ENCODE results near the gene ZNF516. TPM values are rescaled to one million over a fixed set of nuclear protein-coding genes. Genes with fewer than 3 reads are reported as not detected.

ZNF516 gene
- total RNA-seq, 1 donor from 2014 or later, result 75.6 TPM

DNA sequence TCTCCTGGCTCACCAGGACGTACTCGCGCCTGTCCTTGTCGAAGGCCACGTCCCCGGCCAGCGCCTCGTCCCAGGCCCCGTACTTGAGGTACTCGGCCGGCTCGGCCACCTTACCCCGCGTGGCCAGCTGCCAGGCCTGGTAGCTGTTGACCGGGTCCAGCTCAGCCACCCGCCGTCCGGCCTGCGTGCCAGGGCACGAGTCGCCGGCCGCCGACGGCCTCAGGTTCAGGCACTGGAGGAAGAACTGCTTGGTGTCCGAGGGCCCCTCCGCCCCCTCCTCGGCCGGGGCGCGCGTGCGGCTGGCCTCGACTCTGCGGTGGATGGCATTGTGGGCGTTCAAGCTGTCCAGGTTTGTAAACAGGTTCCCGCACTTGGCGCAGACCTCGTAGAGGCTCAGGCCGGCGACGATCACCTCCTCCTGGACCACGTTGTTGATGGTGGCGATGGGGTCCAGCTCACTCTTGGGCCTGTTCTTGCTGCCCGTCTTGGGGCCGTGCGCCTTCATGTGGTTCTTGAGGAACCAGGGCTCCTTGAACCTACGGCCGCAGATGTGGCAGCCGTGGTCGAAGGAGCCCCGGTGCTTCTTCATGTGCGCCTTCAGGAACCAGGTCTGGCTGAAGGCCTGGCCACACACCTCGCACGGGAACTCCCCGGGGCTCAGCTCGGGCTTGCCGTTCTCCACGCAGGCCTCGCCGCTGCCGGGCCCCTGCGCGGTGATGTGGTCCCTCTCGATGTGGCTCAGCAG, 53.2 kb downstream of the ZNF516 start:
- peak; percentile 41 for DNase-seq (ENCODE audit: low spot score)

DNA sequence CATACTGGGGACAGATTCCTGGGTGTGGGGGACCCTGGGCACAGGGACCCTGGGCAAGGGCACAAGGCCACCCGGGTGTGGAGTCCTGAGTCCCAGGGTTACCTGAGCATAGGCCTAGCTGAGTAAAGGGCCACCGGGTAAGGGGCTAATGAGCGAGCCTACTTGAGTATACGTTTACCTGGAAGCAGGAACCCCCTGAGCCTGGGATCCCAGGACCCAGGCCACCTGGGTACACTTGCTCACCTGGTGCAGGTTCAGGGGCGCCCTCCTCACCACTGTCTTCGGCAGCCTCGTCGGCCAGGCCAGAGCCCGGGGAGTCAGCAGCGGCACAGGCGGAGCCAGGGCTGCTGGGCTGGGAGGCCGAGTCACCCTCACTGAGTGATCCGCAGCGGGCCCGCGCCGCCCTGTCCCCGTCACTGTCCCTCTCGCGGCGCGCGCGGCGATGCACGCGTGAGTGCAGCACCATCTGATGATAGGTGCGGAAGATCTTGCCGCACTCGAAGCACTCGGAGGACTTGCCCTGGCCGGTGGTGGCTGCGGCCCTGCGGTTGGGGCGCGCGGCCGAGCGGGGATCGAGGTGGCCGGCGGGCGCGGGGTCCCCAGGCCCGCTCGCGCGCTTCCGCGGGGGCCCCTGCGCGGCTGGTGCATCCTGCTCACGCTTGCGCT, 53.9 kb downstream of the ZNF516 start:
- DNase-seq (ENCODE audit: low spot score), result peak; percentile 41

- no peak for DNase-seq (ENCODE audit: low spot score)
Observed at GRCh38 chr18:76437910-76438309, 57.1 kb downstream of the ZNF516 start.

GRCh38 chr18:76437011-76437410, 58.0 kb downstream of the ZNF516 start:
- no peak for DNase-seq (ENCODE audit: low spot score)

- DNase-seq (ENCODE audit: low spot score), result no peak
Observed at GRCh38 chr18:76436342-76436741, 58.7 kb downstream of the ZNF516 start.

DNA sequence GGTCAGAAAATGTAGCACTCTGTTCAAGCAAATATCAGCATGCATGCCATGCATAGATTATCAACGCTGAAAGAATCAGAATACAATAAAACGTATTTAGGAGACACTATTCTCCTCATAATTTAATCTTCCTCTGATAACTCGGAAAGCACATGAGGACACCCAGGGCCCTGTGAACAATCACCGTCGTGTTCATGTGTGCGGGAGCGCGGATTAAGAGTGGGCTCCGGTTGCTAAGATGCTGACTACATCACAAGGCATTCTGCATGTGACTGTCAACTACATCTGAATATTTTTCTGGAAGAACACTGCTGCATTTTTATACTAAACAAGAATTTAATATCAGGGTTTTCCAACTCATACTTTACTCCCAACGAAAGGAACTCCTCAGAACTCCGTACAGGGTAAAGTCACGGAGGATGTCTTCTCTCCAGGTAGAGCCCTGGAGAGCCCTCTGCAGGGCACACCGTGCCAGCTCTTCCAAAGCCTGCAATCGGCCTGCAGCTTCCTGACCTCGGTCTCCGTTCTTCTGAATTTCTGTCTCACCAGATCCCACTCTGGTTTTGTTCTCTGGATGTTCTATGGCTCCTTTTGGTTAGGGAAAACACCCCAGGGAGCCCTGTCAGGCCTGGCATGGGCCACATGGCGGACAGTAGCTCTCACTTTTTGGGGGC, 59.6 kb downstream of the ZNF516 start:
- no peak for DNase-seq (ENCODE audit: low spot score)

DNA sequence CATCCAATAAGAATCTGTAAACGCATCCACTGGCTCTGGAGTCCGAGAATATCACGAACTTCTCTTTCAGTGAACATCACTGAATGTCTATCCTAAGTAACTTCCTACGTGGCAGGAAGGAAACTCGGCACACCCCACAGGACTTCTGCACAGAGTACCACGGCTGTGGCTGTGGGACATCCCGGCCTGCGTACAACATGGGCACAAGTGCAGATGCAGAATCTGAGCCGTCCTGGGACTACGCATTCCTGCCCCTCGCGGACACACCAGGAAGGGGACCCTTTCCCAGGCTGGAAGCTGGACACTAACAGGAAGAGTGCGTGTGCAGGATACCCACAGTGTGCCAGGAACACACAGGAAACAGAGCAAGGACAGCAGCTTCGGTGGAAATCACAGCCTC, 60.6 kb downstream of the ZNF516 start:
- DNase-seq (ENCODE audit: low spot score), result no peak

DNA sequence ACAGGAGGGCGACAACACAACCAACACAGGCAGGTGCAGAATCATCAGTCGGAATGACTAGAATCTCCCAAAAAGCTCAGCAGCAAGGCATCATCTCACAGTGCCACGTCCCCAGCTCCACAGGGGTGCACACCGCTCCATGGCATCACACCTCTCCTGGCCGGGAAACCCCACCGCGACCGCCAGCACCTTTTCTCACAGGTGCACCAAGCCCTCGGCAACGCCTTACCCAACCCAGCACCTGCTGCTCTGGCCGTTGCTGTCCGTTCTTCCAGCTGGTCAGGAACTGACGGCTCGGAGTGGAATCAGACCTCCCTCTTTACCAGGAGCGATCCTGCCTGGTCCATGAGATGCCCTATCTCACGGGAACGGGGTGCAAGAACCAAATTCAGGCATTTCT, 61.3 kb downstream of the ZNF516 start:
- no peak for DNase-seq (ENCODE audit: low spot score)

GRCh38 chr18:76432970-76433767, 61.9 kb downstream of the ZNF516 start:
- no peak for DNase-seq (ENCODE audit: low spot score)

- no peak for DNase-seq (ENCODE audit: low spot score)
Observed at GRCh38 chr18:76432274-76432755, 62.7 kb downstream of the ZNF516 start.

DNA sequence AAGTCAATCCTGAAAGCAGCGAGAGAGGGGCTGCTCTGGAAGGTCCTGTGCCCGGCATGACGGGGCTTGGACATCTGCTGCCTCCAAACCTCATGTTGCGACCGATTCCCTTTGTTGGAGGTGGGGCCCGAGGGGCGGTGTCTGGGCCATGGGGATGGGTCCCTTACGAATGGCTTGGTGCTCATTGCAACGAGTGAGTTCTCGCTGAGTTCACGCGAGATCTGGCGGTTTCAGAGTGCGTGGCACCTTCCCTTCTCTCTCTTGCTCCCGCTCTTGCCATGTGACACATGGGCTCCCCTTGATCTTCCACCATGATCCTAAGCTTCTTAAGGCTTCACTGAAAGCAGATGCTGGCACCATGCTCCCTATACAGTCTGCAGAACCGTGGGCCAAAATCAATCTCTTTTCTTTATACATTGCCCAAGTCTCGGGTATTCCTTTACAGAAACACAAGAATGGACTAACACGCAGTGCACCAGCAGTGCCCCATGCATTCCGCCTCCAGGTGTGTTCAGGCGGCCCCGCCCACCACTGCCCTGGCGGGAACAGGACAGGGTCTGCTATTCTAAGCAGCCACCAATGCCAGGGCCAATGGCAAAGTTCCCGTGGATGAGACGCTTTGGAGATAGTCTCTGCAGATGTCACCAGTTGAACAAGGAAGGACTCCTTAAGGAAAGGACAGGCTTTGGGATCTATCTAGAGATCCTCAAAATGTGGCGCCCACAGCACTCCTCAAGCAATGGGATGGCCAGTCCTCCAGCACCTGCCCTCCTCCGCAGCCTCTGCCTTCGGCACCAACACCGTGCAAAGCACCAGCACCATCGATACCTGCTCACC, 63.4 kb downstream of the ZNF516 start:
- no peak for DNase-seq (ENCODE audit: low spot score)

DNA sequence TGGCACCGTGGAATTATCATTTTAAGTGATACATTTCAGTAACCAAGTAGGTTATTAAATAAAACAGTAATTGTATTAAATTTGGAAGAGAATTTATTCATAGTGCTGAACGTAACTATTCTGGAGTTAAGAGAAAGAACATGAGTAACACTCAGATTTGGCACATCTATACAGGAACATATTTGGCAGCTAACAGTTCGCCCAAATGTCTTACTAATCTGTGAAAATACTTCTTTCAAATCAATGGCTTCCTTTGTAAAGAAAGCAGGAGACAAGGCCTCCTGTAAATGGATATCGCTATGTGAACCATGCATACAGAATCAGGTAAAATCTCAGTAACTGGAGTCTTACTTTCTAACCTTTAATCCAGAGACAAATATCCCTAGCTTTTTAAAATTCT, 64.4 kb downstream of the ZNF516 start:
- no peak for DNase-seq (ENCODE audit: low spot score)

DNA sequence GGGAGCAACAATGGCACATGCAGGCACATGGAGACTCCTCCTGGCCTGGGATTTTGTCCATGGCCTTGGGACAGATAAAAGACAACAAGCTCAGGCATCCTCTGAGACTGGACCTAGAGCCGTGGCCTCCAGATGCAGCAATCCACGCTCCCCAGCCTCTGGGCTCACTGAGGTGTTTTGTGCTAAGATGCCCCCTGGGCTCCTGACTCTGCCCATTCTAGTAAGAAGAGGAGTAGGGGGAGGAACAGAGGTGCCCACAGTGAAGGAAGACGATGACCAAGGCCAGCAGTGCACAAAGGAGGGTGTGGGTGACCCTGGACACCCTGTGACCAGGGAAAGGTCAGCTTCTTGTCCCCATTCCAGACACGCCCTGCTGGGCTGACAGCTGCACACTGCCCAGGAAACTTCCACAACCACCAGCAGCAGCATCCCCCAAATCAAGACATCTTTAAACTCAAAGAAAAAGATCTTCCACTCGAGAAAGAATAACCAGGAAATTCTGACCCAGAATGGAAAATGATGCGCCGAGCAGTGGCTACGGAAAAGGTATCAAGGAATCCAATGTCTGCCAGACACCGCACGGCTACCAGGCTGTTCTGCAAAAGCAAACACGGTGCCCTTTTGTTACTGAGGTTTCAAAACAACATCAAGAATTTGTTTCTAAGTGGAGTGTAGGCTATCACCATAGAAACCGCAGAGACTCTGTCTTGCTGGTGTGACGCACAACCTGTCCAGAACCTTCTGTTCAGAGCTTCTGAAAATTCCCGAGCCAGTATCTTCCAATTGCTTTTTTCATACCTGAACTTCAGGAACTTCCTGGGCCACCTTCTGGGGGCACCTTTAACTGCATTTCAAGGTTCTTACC, 65.5 kb downstream of the ZNF516 start:
- DNase-seq (ENCODE audit: low spot score), result no peak

GRCh38 chr18:76428396-76429261, 66.4 kb downstream of the ZNF516 start:
- DNase-seq (ENCODE audit: low spot score), result no peak

- no peak for DNase-seq (ENCODE audit: low spot score)
Observed at GRCh38 chr18:76426737-76427305, 68.2 kb downstream of the ZNF516 start.

DNA sequence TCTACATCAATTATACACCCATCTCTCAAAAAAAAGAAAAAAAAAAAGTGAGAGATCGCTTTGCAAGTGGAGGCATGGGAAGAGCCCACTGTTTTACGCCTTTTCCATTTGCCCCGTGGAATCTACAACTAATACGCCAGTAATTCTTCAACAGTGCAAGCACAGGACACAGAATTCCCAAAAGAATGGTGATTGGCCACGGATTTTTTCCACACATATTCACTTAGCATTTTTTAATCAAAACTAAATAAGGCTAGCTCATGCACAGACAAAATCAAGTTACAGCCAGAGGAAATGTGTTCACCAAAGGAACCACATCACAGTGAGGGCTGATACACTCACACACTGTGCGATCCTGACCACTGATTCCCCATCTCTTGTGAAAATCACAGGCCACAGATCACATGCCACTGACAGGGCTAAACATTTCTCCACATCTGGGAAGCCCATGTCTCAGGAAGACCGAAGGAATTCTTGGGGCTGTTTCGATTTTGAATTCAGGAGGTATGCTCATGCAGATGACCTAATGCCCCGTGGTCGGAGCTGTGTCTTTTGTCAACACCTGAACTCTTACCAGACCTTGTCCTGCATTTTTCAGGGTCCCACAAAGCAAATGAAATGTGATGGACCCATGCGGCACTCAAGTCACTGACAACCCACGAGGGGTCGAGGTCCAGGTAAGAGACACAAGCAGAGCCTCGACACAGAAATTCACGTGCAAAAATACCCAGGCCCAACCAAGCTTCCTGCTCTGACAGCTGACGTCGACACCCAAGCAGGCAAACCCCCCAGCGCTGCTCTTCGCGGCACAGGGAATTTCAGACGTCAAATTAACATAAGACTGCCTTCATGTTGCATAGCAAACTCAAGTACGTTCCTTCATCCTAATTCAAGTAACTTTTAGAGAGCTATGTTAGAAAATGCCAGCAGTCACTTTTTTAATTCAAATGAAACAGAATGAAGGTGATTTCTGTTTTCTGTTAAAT, 69.6 kb downstream of the ZNF516 start:
- DNase-seq (ENCODE audit: low spot score), result no peak

DNA sequence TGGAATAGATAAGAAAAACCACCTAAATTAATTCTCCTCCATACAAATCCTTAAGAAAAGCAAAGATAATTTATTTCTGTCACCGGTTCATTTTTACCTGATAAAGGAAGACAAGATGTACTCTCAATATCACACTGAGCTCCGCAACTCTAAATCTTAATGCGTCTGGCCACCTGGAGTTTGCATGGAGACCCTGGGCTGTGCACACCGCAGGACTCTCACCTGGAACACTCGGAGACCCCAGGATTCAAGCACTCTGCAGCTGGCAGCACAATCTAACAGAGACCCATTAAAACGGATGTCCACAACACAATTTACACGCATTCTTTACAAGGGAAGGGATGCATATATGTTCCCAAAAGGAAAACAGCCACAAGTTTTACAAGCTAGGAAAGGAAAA, 72.2 kb downstream of the ZNF516 start:
- no peak for DNase-seq (ENCODE audit: low spot score)

Data from ureter (tissue), 1 donor.